HG03457 (cell line): ENCODE results near the gene NKX3-2.

ENCODE experiments used
- ATAC-seq: cut with Tn5 transposase; IDR thresholded peaks from one replicate; pipeline ENCODE4 v1.9.1; 2021; ENCODE audit warnings: moderate number of reproducible peaks; ENCODE audit not compliant: unreplicated experiment

NKX3-2 gene

DNA sequence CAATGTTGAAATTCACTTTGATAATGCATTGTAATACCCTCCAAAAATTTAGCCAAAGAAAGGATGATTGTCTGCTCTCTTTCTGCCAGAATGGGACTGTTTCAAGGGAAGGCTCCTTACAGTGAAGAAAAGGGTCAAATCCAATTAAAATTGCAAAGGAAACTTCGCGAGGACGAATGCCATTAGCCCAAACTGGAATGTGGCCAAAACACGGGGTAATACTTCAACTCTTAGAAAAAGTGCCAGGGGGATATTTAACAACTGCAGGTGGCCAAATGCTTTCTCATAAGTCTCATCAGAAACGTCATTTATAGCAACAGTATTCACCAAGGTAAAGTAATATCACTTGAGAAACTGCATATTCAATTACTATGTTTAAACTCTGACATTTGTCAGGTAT is 29.0 kb downstream of the NKX3-2 start:
- ATAC-seq: no peak

- ATAC-seq: no peak
These were observed 29.6 kb downstream of the NKX3-2 start for GRCh38 chr4:13514722-13515121.

DNA sequence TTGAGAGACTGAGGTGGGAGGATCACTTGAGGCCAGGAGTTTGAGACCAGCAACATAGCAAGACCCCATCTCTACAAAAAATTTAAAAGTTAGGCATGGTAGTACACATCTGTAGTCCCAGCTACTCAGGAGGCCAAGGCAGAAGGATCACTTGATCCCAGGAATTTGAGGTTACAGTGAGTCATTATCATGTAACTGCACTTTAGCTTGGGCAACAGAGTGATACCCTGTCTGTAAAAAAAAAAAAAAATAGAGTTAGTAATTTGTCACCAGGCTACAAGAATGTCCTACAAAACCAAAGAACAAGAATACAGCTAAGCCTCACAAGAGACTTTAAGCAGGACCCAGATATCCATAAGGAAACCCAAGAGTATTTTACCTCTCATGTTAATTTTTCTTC is 33.2 kb downstream of the NKX3-2 start:
- ATAC-seq: no peak

- ATAC-seq: no peak
These were observed 34.9 kb downstream of the NKX3-2 start for GRCh38 chr4:13509442-13509841.

DNA sequence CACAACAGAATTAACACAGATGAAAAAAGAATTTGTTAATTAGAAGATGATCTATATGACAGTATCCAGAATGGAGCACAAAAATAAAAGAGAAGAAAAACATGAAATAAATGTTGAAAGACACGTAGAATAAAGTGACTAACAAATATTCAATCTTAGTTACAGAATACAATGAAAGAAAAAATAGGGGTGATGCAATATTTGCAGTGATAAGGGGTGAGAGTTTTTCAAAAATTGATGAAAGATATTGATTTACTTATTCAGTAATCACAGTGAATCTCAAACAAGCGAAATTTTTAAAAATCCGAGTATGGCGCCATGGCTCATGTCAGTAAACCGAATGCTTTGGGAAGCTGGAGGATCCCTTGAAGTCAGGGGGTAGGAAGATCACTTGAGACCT is 39.9 kb downstream of the NKX3-2 start:
- ATAC-seq: no peak

DNA sequence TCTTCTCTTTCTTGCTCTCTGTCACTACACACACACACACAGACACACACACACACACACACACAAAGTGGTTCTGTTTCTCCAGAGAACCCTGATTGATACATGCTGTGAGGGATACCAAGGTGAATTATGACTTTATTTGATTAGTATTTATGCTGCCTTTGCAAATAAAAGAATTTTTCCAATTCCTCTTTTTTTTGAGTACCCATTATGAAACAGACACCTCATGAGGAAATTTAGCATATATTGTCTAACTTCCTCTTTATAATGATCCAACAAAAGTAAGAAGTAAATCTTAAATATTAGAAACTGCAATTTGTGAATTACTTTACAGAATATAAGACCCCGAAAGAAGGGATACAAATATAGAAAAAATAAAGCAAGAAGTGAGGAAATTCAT is 45.8 kb downstream of the NKX3-2 start:
- ATAC-seq: no peak

DNA sequence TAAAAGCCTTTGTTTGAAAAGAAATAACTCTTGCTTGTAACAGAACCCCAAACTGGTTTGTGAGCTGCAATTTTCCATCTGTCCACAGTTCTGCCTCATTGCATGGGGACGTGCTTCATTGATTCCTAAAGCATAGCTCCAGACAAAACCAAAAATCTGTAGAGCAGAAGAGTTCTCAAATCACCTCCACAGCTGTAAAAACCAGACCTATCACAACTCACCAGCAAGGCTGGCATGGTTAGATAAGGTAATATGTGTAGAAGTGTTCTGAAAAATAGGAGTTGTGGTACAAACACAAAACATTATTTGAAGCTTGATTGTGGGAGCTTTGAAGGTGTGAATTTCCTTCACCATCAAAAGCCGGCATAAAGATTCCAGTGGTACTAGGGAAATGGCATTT is 47.7 kb downstream of the NKX3-2 start:
- no peak for ATAC-seq

DNA sequence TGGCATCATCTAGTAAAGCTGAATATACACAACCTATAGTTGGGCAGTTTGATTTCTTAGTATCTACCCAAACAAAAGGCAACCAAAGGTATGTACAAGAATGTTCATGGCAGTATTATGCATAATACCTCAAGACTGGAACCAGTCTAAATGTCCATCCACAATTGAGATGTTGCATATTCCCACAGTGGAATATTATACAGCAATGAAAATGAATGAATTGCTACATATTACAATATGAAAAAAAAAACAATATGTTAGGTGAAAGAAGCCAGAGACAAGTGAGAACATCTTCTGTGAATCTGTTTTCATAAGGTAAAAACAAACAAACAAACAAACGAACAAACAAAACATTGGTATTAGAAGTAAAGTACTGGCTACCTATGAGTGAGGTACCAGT is 48.6 kb downstream of the NKX3-2 start:
- ATAC-seq: no peak

- no peak for ATAC-seq
These were observed 50.5 kb downstream of the NKX3-2 start for GRCh38 chr4:13493793-13494192.

DNA sequence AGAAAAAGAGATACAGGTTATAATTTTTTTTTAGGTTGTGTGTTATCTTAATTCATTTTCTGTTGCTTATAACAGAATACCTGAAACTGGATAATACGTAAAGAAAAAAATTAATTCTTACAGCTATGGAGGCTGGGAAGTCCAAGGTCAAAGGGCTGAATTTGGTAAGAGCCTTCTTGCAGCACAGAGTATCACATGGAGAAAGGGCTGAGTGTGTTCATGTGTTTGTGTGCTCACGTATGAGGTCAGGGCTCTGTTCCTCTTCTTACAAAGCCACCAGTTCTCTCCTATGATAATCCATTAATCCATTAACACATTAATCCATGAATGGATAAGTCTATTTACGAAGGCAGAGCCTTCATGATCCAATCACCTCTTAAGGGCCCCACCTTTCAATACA is 51.6 kb downstream of the NKX3-2 start:
- no peak for ATAC-seq
